Ramos (cell line): Measurements from ENCODE around the gene ZNF618.

Experiments
- in situ Hi-C: fragments of 300-500 bp; cut with MboI; formaldehyde crosslinking; loops from one replicate; pipeline ENCODE4 v1.14.3; 2022; ENCODE audit warnings: low sequenced_read_pairs; ENCODE audit not compliant: unreplicated experiment

ZNF618 gene

GRCh38 chr9:114086607-114087006, 210.5 kb downstream of the ZNF618 start:
- in situ Hi-C loops, result no loop called here

- in situ Hi-C loops, result no loop called here
These were observed 211.6 kb downstream of the ZNF618 start for GRCh38 chr9:114087721-114088120.

GRCh38 chr9:114088571-114089170, 212.6 kb downstream of the ZNF618 start:
- in situ Hi-C loops, result no loop called here

- in situ Hi-C loops, result no loop called here
These were observed 213.2 kb downstream of the ZNF618 start for GRCh38 chr9:114089206-114089840.

GRCh38 chr9:114090798-114091197, 214.7 kb downstream of the ZNF618 start:
- in situ Hi-C loops, result no loop called here

GRCh38 chr9:114091711-114092110, 215.6 kb downstream of the ZNF618 start:
- in situ Hi-C loops, result no loop called here

- in situ Hi-C loops, result no loop called here
These were observed 216.2 kb downstream of the ZNF618 start for GRCh38 chr9:114092336-114092735.

- in situ Hi-C loops, result no loop called here
These were observed 216.9 kb downstream of the ZNF618 start for GRCh38 chr9:114093031-114093471.

GRCh38 chr9:114093761-114094505, 217.8 kb downstream of the ZNF618 start:
- in situ Hi-C loops, result no loop called here

- in situ Hi-C loops, result no loop called here
These were observed 218.9 kb downstream of the ZNF618 start for GRCh38 chr9:114094971-114095370.

GRCh38 chr9:114096041-114096511, 220.0 kb downstream of the ZNF618 start:
- in situ Hi-C loops, result no loop called here

GRCh38 chr9:114096866-114097612, 220.9 kb downstream of the ZNF618 start:
- in situ Hi-C loops, result no loop called here

- in situ Hi-C loops, result no loop called here
These were observed 221.5 kb downstream of the ZNF618 start for GRCh38 chr9:114097613-114098020.

GRCh38 chr9:114098021-114098935, 222.2 kb downstream of the ZNF618 start:
- in situ Hi-C loops, result no loop called here

- in situ Hi-C loops, result no loop called here
These were observed 223.0 kb downstream of the ZNF618 start, which contains the start of gene KIF12 for GRCh38 chr9:114098936-114099668. Gene KIF12 (minus strand): TSS chr9:114099292. CDS start chr9:114099276, 16 bp downstream.

GRCh38 chr9:114099669-114100270, 223.7 kb downstream of the ZNF618 start:
- in situ Hi-C loops, result loop anchor here (25.0 kb wide), 1 partner anchor 188 kb away; no protein-coding TSS in a partner anchor

GRCh38 chr9:114100536-114100935, 224.4 kb downstream of the ZNF618 start:
- in situ Hi-C loops, result loop anchor here (25.0 kb wide), 1 partner anchor 187 kb away; no protein-coding TSS in a partner anchor

- in situ Hi-C loops, result loop anchor here (25.0 kb wide), 1 partner anchor 185 kb away; no protein-coding TSS in a partner anchor
These were observed 226.4 kb downstream of the ZNF618 start for GRCh38 chr9:114102484-114102883.
